Activated CD8-positive, alpha-beta memory T cell treated with anti-CD3 and anti-CD28 coated beads, Interleukin-2, amount 50 U/mL, for 4 hours (primary cell): Measurements from ENCODE around the gene SH3YL1.
"Not testable (repeated sequence)": the region's sequence is repeated elsewhere in the genome, so short reads cannot be mapped to it uniquely, and the experiment has no call there.

Experiments
- DNase-seq: peaks from one replicate; pipeline ENCODE4 v3.0.0-alpha.2; 2020

The SH3YL1 gene

GRCh38 chr2:175880-176820 lies 87.7 kb downstream of the SH3YL1 start:
- peak; percentile 39 for DNase-seq

DNA sequence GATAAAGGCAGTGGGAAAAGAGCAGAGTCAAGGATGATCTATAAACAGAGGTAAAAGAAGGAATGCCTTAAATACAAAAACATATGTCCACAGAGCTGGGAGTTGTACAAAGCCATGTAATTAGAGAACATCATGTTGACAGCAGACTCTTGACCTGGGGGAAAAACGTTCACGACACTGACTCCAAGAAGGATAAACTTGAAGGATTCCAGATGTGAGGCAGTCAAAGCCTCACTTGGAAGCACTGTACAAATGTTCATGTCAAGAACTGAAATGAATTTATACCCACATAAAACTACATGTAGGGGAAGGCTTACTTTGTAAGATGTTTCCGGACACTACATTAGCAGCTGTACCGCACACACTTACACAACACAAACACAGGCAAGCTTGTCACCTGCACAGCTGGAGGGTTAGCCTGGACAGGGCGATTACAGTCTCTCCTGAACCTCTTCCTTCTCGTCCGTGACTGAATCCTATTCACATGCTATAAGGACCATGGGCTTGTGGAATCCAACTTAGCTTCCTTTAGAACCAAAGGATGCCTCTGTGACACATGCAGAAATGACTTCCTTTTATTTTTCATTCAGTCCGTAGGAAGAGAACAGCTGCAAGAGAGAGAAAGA lies 88.6 kb downstream of the SH3YL1 start:
- DNase-seq = no peak

DNA sequence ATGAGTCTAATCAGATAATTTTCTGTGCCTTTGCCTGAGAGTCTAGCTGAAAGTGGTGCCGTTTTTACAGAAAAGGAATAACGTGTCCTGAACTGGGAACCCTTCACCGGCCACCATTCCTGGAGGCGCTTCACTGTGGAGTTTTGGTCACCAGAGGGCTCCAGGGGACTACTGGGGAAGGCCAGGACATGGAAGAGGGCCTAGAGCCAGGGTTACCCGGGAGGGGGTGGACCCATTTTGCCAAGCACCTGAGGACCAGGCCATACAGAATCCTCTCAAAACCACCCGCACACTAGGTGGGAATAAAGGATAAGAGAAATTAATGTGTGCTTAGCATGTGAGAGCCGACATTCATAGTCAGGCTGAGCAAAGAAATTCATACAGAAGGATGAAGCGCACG lies 91.7 kb downstream of the SH3YL1 start:
- not testable (repeated sequence) for DNase-seq

GRCh38 chr2:169741-170140 lies 94.1 kb downstream of the SH3YL1 start:
- DNase-seq = no peak
